ENCODE results near the gene FBXO8.
"Not testable (repeated sequence)": the region's sequence is repeated elsewhere in the genome, so short reads cannot be mapped to it uniquely, and the experiment has no call there.

The FBXO8 gene

GRCh38 chr4:174263445-174263736, 20.1 kb downstream of the FBXO8 start:
- POLR2A ChIA-PET, result no interaction called here
- Histone ChIP-seq H3K27ac (ENCODE audit: extremely low read depth, low read depth, low read length) (no peak overlapping the region), H3K9me3 (ENCODE audit: control insufficient read depth, insufficient read depth, low read depth, low read length) (no peaks in the 10 kb centered on the region), H3K4me1 (ENCODE audit: control insufficient read depth, insufficient read depth, low read length) (0 out of 2 replicates have a peak, but pooled peaks cover 5% of the 10 kb centered on the region), H3K36me3 (ENCODE audit: control insufficient read depth in 2 of 2, insufficient read depth in 1 of 2, low read length in 2 of 2) (no peaks in the 10 kb centered on the region), H3K4me3 (ENCODE audit: low read depth, low read length) (no peak overlapping the region)
- TF ChIP-seq IKZF3 (tag by site-specific recombination; IDR thresholded peaks at IDR 0.05), result no peak
- TF ChIP-seq ZFP41 (tag by site-specific recombination; IDR thresholded peaks at IDR 0.05; ENCODE audit: borderline replicate concordance), result no peak
- no peak for TF ChIP-seq ZBTB48 (tag by site-specific recombination; IDR thresholded peaks at IDR 0.05)
- TF ChIP-seq ZNF521 (tag by site-specific recombination; IDR thresholded peaks at IDR 0.05), result no peak
- no peak for TF ChIP-seq ZNF366 (tag by site-specific recombination; conservative IDR thresholded peaks at IDR 0.05)
- no peak for TF ChIP-seq ZNF600 (tag by site-specific recombination; IDR thresholded peaks at IDR 0.05)
- TF ChIP-seq ZNF529 (tag by site-specific recombination; IDR thresholded peaks at IDR 0.05; ENCODE audit: insufficient replicate concordance), result no peak
- no peak for TF ChIP-seq ZNF140 (tag by site-specific recombination; IDR thresholded peaks at IDR 0.05)
- no peak for TF ChIP-seq ZNF416 (tag by site-specific recombination; IDR thresholded peaks at IDR 0.05)
- TF ChIP-seq ZNF157 (tag by site-specific recombination; IDR thresholded peaks at IDR 0.05), result no peak
- TF ChIP-seq ZXDB (tag by site-specific recombination; IDR thresholded peaks at IDR 0.05), result no peak
- no peak for TF ChIP-seq ZBTB26 (tag by site-specific recombination; optimal IDR thresholded peaks at IDR 0.05)
- no peak for TF ChIP-seq ZNF114 (tag by site-specific recombination; IDR thresholded peaks at IDR 0.05)
- no peak for TF ChIP-seq ZNF138 (tag by site-specific recombination; IDR thresholded peaks at IDR 0.05; ENCODE audit: borderline replicate concordance)
- no peak for TF ChIP-seq GLI2 (tag by site-specific recombination; IDR thresholded peaks at IDR 0.05; ENCODE audit: borderline replicate concordance, low read depth)
- CTCF ChIA-PET, result interaction anchor here (0.5 kb wide), 1 partner anchor 56 kb away, joined by 3 read pairs; no protein-coding TSS in a partner anchor

GRCh38 chr4:174262624-174263444, 20.6 kb downstream of the FBXO8 start:
- no peak for TF ChIP-seq ZNF341 (tag by site-specific recombination; IDR thresholded peaks at IDR 0.05; ENCODE audit: low read depth)
- no peak for TF ChIP-seq ZNF10 (tag by site-specific recombination; IDR thresholded peaks at IDR 0.05)
- no peak for TF ChIP-seq ZNF76 (tag by site-specific recombination; IDR thresholded peaks at IDR 0.05; ENCODE audit: borderline replicate concordance, low read depth)
- TF ChIP-seq ZNF660 (tag by site-specific recombination; IDR thresholded peaks at IDR 0.05), result no peak
- TF ChIP-seq ZSCAN23 (tag by site-specific recombination; IDR thresholded peaks at IDR 0.05), result no peak
- TF ChIP-seq IKZF3 (tag by site-specific recombination; IDR thresholded peaks at IDR 0.05), result no peak
- TF ChIP-seq ZNF394 (tag by site-specific recombination; IDR thresholded peaks at IDR 0.05; ENCODE audit: borderline replicate concordance), result no peak
- no peak for TF ChIP-seq ZEB2 (tag by site-specific recombination; IDR thresholded peaks at IDR 0.05)
- Histone ChIP-seq H3K4me1 (ENCODE audit: control insufficient read depth, insufficient read depth, low read length) (0 out of 2 replicates have a peak, but pooled peaks cover 5% of the 10 kb centered on the region), H3K27ac (ENCODE audit: extremely low read depth, low read depth, low read length) (no peak overlapping the region), H3K9me3 (ENCODE audit: control insufficient read depth, insufficient read depth, low read depth, low read length) (no peaks in the 10 kb centered on the region), H3K36me3 (ENCODE audit: control insufficient read depth in 2 of 2, insufficient read depth in 1 of 2, low read length in 2 of 2) (no peaks in the 10 kb centered on the region), H3K4me3 (ENCODE audit: low read depth, low read length) (no peak overlapping the region)
- ChIA-PET CTCF (no interaction called here), POLR2A (no interaction called here)

GRCh38 chr4:174261432-174261831, 22.0 kb downstream of the FBXO8 start:
- H3K9me3 ChIP-seq (ENCODE audit: control insufficient read depth, insufficient read depth, low read depth, low read length); H3K4me3 ChIP-seq (ENCODE audit: low read depth, low read length); H3K36me3 ChIP-seq (ENCODE audit: control insufficient read depth in 2 of 2, insufficient read depth in 1 of 2, low read length in 2 of 2); CTCF ChIA-PET; POLR2A ChIA-PET; H3K4me1 ChIP-seq (ENCODE audit: control insufficient read depth, insufficient read depth, low read length); H3K27ac ChIP-seq (ENCODE audit: extremely low read depth, low read depth, low read length): not testable (repeated sequence)

Measured in HEK293 (cell line).